HepG2 (cell line): ENCODE results near the gene CEP78.

Experiments used
- PPARG ChIP-seq: conservative IDR thresholded peaks from 2 replicates; pipeline ENCODE4 v1.6.1; 2016; ENCODE audit warnings: missing biosample characterization, missing genetic modification reagents
- U2AF1 ChIP-seq: fragments of 200-400 bp; formaldehyde crosslinking; optimal IDR thresholded peaks from 2 replicates; pipeline ENCODE3; 2017; ENCODE audit warnings: mild to moderate bottlenecking, low read depth, low read length

- TF ChIP-seq U2AF1, result no peak
- TF ChIP-seq PPARG (CRISPR knock-in tag), result no peak
Observed at GRCh38 chr9:78248635-78249034, 12.8 kb downstream of the CEP78 start.
